ENCODE results near the gene ZNF69.
"Not testable (repeated sequence)": the region's sequence is repeated elsewhere in the genome, so short reads cannot be mapped to it uniquely, and the experiment has no call there.

ZNF69 gene

DNA sequence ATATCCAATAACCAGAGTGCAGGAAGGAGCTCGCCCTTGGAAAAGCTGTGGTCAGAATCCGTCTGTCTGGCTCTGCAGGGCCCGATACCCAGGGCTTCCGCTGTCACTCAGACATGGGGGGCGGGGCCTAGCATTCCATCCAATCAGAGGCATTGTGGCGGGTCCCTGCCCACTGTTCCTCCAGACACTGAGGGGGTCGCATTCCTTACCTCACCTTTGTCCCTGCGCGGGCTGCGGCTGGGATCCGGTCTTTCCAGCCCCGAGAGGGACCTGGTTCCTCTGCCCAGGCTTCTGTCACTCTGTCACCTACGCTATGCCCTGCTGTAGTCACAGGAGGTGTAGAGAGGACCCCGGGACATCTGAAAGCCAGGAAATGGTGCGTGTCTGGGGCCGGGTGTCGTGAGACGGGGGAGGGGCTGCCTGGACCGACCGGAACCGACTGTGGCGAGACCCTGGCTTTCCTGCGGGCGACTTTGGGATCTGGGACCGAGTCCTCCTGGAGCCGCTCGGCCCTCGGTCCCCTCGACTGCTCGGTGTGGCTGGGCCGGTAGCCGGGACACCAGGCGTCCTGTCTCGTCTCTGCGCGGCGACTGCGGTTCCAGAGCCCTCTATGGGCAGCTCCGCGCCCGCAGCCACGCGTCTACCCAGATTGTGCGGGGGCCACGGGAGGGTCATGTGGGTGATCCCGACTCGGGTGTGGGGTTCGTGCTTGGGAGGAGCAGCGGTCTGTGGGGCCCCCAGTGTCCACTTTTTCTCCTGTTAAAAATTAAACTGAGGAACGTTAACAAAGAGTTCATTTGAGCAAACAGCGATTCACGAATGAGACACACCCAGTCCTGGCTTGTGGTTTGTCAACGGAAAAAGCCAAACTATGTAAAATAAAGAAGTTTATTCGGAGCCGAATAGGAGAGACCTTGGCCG lies at the start of gene ZNF69:
Gene ZNF69 (plus strand): TSS at position 172 of the 921 bp plus-strand sequence. CDS start 142 bp downstream, at position 314.
- in situ Hi-C loops (cut with MboI; ENCODE audit: low sequenced_read_pairs) = no loop called here

DNA sequence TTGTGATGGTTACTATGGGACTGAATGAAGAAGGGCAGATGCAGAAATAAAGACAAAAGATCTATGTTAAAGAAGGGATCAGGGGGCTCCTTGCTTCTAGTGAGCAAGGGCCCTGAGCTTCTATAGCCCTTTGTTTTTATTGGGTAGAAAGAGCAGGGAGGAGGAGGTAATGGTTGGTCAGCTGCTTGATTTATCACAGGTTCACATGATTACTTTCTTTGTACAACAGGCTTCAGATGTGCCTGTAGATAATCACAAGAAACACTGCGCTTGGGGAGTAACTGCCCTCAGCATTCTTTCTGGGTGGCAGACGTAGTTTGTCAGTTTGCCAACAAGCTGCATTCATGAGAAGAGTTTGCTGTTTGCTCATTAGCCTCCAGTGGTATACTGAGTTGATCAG lies 43.9 kb upstream of the ZNF69 start:
- in situ Hi-C loops (cut with MboI; ENCODE audit: low sequenced_read_pairs) = no loop called here

DNA sequence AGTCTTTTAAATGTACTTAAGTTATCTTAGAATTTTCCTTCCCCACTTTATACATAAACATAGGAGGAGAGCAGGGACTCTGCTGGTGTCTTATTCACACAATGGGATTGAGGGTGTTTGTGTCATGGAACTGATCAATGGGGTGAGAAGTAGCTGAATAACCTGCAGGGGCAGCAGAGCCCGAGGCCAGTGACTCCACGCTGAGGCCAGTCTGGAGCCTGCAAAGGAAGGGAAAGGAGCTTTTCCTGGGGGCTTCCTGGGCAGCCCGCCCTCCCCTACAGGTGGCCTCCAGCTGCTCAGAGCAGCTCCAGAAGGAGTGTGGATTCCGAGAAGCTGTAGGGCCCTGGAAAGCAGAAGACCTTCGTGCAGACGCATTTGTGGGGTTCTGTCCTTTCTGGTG lies 40.0 kb upstream of the ZNF69 start:
- in situ Hi-C loops (cut with MboI; ENCODE audit: low sequenced_read_pairs) = not testable (repeated sequence)

DNA sequence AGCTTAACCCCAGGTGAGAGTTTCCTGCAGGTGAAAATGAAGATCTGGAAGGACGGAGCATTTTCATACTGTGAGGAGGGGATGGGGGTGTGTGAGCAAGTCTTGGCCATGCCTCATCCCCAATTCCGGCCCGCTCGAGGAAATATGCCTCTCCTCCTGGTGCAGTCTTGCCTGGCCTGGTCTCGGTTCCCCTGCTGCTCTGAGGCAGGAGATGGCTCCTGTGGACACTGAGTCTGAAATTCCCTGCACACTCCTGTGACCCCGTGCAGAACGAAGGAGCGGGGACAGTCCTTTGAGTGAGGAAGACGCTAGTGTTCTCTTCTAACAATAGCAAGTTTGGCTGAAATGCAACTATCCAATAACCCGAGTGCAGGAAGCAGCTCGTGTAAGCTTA lies 39.4 kb upstream of the ZNF69 start:
- in situ Hi-C loops (cut with MboI; ENCODE audit: low sequenced_read_pairs) = no loop called here

DNA sequence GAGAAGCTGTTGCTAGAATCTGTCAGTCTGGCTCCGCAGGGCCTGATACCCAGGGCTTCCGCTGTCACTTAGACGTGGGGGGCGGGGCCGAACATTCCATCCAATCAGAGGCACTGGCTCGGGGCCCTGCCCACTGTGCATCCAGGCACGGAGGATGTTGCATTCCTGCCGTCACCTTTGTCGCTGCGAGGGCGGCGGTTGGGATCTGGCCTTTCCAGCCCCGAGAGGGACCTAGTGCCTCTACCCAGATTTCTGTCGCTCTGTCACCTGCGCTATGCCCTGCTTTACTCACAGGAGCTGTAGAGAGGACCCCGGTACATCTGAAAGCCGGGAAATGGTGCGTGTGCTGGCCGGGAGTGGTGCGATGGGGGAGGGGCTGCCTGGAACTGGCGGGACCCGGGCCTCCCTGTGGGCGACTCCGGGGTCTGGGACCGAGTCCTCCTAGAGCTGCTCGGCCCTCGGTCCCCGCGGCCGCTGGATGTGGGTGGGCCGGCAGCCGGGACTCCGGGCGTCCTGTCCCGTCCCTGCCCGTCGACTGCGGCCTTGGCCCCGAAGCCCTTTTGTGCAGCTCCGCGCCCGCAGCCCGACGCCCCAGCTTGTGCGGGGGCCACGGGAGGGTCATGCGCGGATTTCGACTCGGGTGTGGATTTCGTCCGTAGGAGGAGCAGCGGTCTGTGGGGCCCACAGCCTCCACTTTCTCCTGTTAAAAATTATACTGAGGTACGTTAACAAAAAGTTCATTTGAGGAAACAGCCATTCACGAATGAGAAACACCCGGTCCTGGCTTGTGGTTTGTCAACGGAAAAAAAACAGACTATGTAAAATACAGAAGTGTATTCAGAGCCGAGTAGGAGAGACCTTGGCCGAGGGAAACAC lies 38.8 kb upstream of the ZNF69 start, which contains the start of gene ZNF439:
Gene ZNF439 (plus strand): TSS at position 133 of the 876 bp plus-strand sequence. CDS start 142 bp downstream, at position 275.
- in situ Hi-C loops (cut with MboI; ENCODE audit: low sequenced_read_pairs) = no loop called here

DNA sequence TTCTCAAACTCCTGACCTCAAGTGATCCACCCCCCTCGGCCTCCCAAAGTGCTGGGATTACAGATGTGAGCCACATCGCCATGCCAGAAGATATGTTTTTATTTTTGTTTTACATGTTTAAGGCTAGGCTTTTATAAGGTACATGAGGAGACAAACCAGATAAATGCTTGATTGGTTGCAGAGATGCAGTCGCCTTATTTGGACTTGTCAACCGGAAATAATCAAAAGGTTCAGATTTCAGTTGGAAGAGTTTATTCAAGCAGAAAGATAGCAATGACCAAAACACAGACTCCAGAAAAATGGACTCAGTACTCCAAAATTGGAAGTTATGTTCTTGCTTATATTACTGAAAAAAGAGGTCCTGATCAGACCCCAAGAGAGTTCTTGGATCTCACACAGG lies 37.3 kb upstream of the ZNF69 start:
- in situ Hi-C loops (cut with MboI; ENCODE audit: low sequenced_read_pairs) = not testable (repeated sequence)

DNA sequence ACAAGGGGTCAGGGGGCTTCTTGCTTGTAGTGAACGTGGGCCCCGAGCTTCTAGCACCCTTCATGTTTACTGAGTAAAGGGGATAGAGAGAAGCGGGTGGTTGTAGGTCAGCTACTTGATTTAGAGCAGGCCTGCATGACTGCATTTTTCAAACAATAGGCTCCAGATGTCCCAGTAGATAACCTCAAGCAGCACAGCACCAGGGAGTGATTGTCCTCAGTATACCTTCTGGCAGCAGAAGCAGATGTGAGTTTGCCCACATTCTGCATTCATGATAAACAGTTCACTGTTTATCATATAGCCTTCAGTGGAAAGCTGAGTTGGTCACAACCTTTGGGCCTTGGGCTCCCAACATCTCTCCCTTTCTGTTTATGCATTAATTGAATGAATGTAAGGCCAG lies 34.2 kb upstream of the ZNF69 start:
- in situ Hi-C loops (cut with MboI; ENCODE audit: low sequenced_read_pairs) = no loop called here

DNA sequence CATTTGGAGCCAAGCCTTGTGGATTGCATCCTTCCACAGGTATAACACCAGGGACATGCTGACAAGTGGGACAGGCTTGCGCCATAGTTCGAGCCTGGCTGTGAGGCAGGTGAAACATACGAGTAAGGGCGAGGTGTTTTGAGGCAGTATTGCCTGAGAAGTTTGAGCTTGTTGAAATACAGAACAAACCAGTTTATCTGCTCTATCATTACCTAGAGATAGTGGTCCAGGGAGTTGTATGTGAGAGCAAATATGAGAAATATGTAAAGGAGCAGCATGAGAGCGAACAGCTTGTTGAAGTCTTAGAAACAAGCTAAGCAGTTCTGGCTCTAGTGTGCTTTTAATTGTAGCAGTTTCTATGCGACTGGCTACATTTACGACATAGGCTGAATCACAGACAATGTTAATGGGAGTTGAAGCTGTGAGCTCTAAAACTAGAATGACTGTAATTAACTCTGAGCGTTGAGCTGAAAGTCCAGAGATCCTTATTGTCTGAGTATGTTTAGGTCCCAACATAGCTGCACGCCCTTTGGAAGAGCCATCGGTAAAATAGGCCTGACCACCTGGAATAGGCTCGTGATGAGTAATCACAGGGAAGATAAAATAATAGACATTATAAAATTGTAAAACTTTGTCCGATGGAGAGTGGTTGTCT lies 30.9 kb upstream of the ZNF69 start:
- in situ Hi-C loops (cut with MboI; ENCODE audit: low sequenced_read_pairs) = no loop called here

DNA sequence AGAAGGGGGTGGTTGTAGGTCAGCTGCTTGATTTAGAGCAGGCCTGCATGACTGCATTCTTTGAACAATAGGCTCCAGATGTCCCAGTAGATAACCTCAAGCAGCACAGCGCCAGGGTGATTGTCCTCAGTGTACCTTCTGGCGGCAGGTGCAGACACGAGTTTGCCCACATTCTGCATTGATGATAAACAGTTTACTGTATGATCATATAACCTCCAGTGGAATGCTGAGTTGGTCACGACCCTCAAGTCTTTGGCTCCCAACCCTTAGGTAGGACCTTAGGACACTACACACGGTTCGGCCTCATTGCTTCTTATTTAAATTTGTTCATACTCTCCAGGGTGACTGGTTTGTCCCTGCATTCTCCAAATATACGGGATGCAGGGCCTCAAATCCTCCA lies 26.9 kb upstream of the ZNF69 start:
- in situ Hi-C loops (cut with MboI; ENCODE audit: low sequenced_read_pairs) = no loop called here

DNA sequence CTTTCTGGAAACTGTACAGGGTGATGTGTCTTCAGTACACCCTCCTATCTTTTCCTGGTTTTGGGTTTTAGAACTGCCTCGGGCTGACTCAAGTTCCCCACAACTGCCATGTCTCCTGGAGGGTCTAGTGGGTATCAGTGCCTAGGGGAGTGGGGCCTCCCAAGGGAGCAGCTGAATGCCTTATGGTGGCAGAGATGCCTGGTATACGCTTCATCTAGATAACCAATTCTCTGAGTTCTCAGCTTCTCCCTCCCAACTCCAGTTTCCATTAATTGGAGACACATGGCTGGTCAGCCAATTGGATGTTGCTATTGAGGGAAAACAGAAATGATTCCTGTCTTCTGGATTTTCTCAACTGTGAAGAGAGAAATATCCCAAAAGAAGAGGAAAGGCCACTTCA lies 26.3 kb upstream of the ZNF69 start:
- in situ Hi-C loops (cut with MboI; ENCODE audit: low sequenced_read_pairs) = no loop called here

DNA sequence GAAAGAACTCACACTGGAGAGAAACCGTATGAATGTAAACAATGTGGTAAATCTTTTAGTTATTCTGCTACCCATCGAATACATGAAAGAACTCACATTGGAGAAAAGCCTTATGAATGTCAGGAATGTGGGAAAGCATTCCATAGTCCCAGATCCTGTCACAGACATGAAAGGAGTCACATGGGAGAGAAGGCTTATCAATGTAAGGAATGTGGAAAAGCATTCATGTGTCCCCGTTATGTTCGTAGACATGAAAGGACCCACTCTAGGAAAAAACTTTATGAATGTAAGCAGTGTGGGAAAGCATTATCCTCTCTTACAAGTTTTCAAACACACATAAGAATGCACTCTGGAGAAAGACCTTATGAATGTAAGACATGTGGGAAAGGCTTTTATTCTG lies 19.8 kb upstream of the ZNF69 start:
- in situ Hi-C loops (cut with MboI; ENCODE audit: low sequenced_read_pairs) = not testable (repeated sequence)

DNA sequence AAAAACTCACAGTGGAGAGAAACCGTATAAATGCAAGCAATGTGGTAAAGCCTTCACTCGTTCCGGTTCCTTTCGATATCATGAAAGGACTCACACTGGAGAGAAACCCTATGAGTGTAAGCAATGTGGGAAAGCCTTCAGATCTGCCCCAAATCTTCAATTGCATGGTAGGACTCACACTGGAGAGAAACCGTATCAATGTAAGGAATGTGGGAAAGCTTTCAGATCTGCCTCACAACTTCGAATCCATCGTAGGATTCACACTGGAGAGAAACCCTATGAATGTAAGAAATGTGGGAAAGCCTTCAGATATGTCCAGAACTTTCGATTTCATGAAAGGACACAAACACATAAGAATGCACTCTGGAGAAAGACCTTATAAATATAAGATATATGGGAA lies 19.4 kb upstream of the ZNF69 start:
- in situ Hi-C loops (cut with MboI; ENCODE audit: low sequenced_read_pairs) = no loop called here

DNA sequence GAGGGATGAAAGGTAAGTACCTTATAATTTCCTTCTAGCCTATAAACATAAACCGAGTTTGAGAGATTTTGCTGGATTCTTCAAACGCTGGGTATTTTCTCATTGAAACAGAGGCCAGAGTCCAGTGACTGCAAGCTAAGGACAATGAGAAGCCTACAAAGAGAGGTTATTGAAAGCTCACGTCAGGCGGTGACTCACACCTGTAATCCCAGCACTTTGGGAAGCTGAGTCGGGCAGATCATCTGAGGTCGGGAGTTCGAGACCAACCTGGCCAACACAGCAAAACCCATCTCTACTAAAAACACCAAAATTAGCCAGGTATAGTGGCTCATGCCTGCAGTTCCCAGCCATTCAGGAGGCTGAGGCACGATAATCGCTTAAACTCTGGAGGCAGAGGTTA lies 15.0 kb upstream of the ZNF69 start:
- in situ Hi-C loops (cut with MboI; ENCODE audit: low sequenced_read_pairs) = no loop called here

DNA sequence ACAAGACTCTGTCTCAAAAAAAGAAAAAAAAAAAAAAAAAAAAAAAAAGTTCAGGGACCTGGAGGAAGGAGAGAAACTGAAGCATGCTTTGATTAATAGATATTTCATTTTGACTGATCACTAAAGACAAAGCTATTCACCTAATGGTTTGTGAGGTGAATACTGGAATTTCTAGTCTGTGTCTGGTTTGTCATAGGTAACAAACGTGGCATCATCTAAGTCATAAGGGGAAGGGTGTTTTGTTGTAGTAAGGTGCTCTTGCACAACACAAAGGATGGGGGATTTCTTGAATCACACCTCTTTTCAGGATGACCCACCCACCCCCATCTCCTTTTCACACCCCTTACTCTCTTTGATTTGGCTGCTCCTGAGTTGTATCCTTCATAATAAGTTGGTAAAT lies 13.8 kb upstream of the ZNF69 start:
- in situ Hi-C loops (cut with MboI; ENCODE audit: low sequenced_read_pairs) = no loop called here

DNA sequence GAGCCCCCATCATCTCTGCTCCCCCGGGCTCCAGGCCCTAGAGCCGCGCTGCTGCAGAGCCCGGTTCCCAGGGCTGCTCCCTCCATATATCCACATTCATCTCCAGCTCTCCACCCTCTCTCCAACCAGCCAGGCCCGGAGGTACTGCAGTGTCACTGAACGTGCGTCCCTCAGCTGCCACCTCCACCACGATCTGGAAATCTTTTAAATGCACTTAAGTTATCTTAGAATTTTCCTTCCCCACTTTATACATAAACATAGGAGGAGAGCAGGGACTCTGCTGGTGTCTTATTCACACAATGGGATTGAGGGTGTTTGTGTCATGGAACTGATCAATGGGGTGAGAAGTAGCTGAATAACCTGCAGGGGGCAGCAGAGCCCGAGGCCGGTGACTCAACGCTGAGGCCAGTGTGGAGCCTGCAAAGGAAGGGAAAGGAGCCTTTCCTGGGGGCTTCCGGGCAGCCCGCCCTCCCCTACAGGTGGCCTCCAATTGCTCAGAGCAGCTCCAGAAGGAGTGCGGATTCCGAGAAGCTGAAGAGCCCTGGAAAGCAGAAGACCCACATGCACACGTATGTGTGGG lies 7.8 kb upstream of the ZNF69 start:
- in situ Hi-C loops (cut with MboI; ENCODE audit: low sequenced_read_pairs) = not testable (repeated sequence)

DNA sequence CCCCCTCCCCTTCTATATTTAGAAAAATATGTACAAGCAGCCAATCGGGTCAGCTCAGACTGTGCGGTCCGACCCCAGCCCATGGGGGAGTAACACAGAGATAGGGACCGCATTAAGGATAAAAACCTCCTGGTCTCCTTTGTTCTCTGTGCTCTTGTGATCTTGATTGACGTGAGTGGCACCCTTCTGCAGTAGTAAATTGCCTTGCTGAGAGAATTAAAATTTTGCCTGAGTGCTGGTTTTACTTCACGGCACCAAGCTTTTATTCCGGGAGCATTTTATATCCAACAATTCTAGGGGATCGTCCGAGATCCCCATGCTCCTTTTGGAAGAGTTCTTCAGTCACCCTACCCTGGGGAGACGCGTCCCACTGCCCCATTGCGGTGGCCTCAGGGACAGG lies 7.0 kb upstream of the ZNF69 start:
- in situ Hi-C loops (cut with MboI; ENCODE audit: low sequenced_read_pairs) = no loop called here

DNA sequence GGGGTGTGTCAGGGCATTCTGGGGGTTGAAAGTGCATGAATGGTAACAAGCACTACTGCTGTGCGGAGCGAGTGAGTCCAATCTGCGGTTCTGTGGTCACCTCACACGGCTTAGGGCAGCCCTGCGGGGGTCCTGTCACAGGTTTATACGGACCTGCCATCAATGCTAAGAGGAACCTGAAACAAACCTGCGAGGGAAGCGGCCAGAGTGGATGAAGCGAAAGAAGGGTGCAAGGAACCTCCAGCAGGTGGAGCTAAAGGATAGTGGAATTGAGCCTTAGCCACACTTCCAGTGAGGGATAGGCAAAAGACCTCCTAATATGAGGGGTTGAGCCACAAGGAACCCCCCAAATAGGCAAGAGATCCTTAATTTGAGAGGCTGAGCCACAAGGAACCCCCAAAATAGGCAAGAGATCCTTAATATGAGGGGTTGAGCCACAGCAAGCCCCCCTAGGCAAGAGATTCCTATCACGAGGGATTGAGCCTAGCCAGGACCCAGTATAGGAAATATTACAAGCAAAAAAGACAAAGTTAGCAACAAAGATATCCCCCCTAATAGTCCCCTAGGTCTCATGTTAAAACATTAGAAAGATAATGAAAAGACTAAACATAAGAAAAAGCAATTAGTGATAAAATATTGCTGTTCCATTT lies 6.3 kb upstream of the ZNF69 start:
- in situ Hi-C loops (cut with MboI; ENCODE audit: low sequenced_read_pairs) = no loop called here

DNA sequence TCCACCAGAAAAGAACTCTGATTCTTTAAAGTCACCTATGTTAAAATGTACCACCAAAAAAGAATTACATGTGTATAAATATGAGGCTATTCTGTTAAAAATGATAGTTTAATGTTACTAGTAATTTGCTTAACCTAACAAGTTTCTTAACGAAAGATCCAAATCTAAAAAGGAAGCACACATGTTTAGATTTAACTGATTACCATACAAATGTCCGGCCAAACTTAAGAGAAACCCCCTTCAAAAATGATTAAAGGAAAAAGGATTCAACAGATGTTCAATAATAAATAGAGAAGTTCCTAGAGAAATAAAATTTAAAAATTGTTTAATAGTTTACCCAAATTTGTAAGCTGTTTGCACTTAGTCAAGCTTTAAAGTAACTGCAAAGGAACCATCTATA lies 5.0 kb upstream of the ZNF69 start:
- in situ Hi-C loops (cut with MboI; ENCODE audit: low sequenced_read_pairs) = no loop called here

DNA sequence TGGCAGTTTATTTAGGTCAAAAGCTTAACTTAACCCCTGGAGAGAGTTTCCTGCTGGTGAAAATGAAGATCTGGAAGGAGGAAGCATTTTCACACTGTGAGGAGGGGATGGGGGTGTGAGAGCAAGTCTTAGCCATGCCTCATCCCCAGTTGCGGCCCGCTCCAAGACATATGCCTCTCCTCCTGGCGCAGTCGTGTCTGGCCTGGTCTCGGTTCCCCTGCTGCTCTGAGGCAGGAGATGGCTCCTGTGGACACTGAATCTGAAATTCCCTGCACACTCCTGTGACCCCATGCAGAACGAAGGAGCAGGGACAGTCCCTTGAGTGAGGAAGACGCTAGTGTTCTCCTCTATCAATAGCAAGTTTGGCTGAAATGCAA lies 360 bp upstream of the ZNF69 start:
- in situ Hi-C loops (cut with MboI; ENCODE audit: low sequenced_read_pairs) = no loop called here

DNA sequence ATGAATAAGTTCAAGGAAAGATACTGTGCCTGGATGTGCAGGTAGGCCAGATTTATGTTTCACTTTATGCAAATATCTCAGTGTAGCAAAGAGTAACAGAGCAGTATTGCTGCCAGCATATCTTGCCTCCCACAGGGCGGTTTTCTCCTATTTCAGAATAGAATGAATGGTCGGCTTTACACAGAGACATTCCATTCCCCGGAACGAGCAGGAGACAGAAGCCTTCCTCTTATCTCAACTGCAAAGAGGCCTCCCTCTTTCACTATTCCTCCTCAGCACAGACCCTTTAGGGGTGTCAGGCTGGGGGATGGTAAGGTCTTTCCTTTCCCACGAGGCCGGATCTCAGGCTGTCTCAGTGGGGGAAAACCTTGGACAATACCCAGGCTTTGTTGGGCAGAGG lies 2.3 kb downstream of the ZNF69 start:
- in situ Hi-C loops (cut with MboI; ENCODE audit: low sequenced_read_pairs) = not testable (repeated sequence)
